SK-N-SH (cell line): ENCODE data around the gene CELSR3.

Source experiments
- CTCF ChIP-seq: fragments of 200-600 bp; sonication (generic); IDR thresholded peaks from 2 replicates; pipeline ENCODE4 v1.6.1; 2017; ENCODE audit warnings: antibody characterized with exemption, mild to moderate bottlenecking, moderate library complexity
- EP300 ChIP-seq, 2 experiments: IDR thresholded peaks; 2 replicates each; pipeline versions ENCODE4 v1.4.0 to v1.6.1; 2012; ENCODE audit warnings: borderline replicate concordance in 1 of 2, low read depth in 1 of 2, low read length in 1 of 2
- EZH2phosphoT487 ChIP-seq: fragments of 200-600 bp; sonication (generic); IDR thresholded peaks from 2 replicates; pipeline ENCODE4 v1.6.1; 2017; ENCODE audit warnings: low read depth, mixed run types, mild to moderate bottlenecking, antibody characterized with exemption, moderate library complexity, borderline replicate concordance
- GATA2 ChIP-seq: sonication (generic); formaldehyde crosslinking; IDR thresholded peaks from 2 replicates; pipeline ENCODE4 v1.5.0; 2020; ENCODE audit warnings: mild to moderate bottlenecking, missing genetic modification reagents
- MXI1 ChIP-seq: IDR thresholded peaks from 2 replicates; pipeline ENCODE4 v1.6.1; 2012; ENCODE audit warnings: mild to moderate bottlenecking, low read depth, low read length, improper control_type of control experiment
- RAD21 ChIP-seq: IDR thresholded peaks from 2 replicates; pipeline ENCODE4 v1.6.1; 2012; ENCODE audit warnings: mild to moderate bottlenecking, low read length
- SIN3A ChIP-seq: IDR thresholded peaks from 2 replicates; pipeline ENCODE4 v1.6.1; 2012; ENCODE audit warnings: low read depth, mild to moderate bottlenecking, low read length, moderate library complexity, borderline replicate concordance
- TAF1 ChIP-seq: IDR thresholded peaks from 2 replicates; pipeline ENCODE4 v1.6.1; 2012; ENCODE audit warnings: low read depth, mild to moderate bottlenecking, low read length, moderate library complexity, borderline replicate concordance
- TCF12 ChIP-seq: IDR thresholded peaks from 2 replicates; pipeline ENCODE4 v1.4.0; 2012
- TF ChIP-seq, protein P1 (sequence below): IDR thresholded peaks from 2 replicates; pipeline ENCODE4 v1.6.1; 2012; ENCODE audit warnings: mild to moderate bottlenecking, low read depth, low read length, moderate library complexity

GRCh38 chr3:48689384-48689783, 26.7 kb upstream of the CELSR3 start:
- no peak for TF ChIP-seq RAD21
- TF ChIP-seq SIN3A: no peak
- no peak for TF ChIP-seq CTCF
- TF ChIP-seq, protein P1, sequence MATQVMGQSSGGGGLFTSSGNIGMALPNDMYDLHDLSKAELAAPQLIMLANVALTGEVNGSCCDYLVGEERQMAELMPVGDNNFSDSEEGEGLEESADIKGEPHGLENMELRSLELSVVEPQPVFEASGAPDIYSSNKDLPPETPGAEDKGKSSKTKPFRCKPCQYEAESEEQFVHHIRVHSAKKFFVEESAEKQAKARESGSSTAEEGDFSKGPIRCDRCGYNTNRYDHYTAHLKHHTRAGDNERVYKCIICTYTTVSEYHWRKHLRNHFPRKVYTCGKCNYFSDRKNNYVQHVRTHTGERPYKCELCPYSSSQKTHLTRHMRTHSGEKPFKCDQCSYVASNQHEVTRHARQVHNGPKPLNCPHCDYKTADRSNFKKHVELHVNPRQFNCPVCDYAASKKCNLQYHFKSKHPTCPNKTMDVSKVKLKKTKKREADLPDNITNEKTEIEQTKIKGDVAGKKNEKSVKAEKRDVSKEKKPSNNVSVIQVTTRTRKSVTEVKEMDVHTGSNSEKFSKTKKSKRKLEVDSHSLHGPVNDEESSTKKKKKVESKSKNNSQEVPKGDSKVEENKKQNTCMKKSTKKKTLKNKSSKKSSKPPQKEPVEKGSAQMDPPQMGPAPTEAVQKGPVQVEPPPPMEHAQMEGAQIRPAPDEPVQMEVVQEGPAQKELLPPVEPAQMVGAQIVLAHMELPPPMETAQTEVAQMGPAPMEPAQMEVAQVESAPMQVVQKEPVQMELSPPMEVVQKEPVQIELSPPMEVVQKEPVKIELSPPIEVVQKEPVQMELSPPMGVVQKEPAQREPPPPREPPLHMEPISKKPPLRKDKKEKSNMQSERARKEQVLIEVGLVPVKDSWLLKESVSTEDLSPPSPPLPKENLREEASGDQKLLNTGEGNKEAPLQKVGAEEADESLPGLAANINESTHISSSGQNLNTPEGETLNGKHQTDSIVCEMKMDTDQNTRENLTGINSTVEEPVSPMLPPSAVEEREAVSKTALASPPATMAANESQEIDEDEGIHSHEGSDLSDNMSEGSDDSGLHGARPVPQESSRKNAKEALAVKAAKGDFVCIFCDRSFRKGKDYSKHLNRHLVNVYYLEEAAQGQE: no peak
- no peak for TF ChIP-seq TAF1
- no peak for TF ChIP-seq EP300 (IDR thresholded peaks at IDR 0.05; ENCODE audit: borderline replicate concordance in 1 of 2, low read depth in 1 of 2, low read length in 1 of 2)
- TF ChIP-seq GATA2 (CRISPR knock-in tag): no peak
- no peak for TF ChIP-seq MXI1
- no peak for TF ChIP-seq TCF12
- TF ChIP-seq EZH2phosphoT487: no peak
